Ammon's horn (tissue), 1 donor: ENCODE data around the gene ZNF75A.

ENCODE experiments used
- DNase-seq: peaks from one replicate; pipeline ENCODE4 v3.0.0-alpha.2; 2016; ENCODE audit warnings: low spot score

The ZNF75A gene

GRCh38 chr16:3289998-3290673 lies 15.2 kb upstream of the ZNF75A start:
- DNase-seq, result no peak

- DNase-seq, result no peak
These were observed 12.7 kb upstream of the ZNF75A start for GRCh38 chr16:3292604-3293003.

- DNase-seq, result no peak
These were observed 10.1 kb upstream of the ZNF75A start for GRCh38 chr16:3295209-3295608.

- peak; percentile 38 for DNase-seq
These were observed 9.5 kb upstream of the ZNF75A start for GRCh38 chr16:3295783-3296182.

GRCh38 chr16:3304370-3304769 lies 927 bp upstream of the ZNF75A start:
- no peak for DNase-seq

GRCh38 chr16:3306078-3306477 lies 781 bp downstream of the ZNF75A start:
- DNase-seq, result no peak

GRCh38 chr16:3311496-3311895 lies 6.2 kb downstream of the ZNF75A start:
- no peak for DNase-seq

- DNase-seq, result no peak
These were observed 12.2 kb downstream of the ZNF75A start for GRCh38 chr16:3317315-3317999.

- no peak for DNase-seq
These were observed 16.5 kb downstream of the ZNF75A start for GRCh38 chr16:3321816-3322215.

- DNase-seq, result no peak
These were observed 22.2 kb downstream of the ZNF75A start for GRCh38 chr16:3327514-3327913.

- DNase-seq, result no peak
These were observed 22.8 kb downstream of the ZNF75A start for GRCh38 chr16:3328104-3328503.

- no peak for DNase-seq
These were observed 23.3 kb downstream of the ZNF75A start for GRCh38 chr16:3328643-3329042.

GRCh38 chr16:3346041-3346440 lies 40.7 kb downstream of the ZNF75A start:
- DNase-seq, result no peak

- DNase-seq, result no peak
These were observed 42.3 kb downstream of the ZNF75A start for GRCh38 chr16:3347586-3347985.

- DNase-seq, result no peak
These were observed 43.4 kb downstream of the ZNF75A start for GRCh38 chr16:3348547-3349167.

GRCh38 chr16:3349175-3349574 lies 43.9 kb downstream of the ZNF75A start:
- DNase-seq, result no peak

- DNase-seq, result no peak
These were observed 50.3 kb downstream of the ZNF75A start, which contains the start of gene OR2C1 for GRCh38 chr16:3355589-3355988. TSS of gene OR2C1 (plus strand) at chr16:3355889. CDS start at chr16:3355941, 52 bp downstream.

GRCh38 chr16:3356118-3356517 lies 50.8 kb downstream of the ZNF75A start:
- DNase-seq, result no peak

- DNase-seq, result no peak
These were observed 53.6 kb downstream of the ZNF75A start for GRCh38 chr16:3358871-3359270.

GRCh38 chr16:3362931-3363330 lies 57.6 kb downstream of the ZNF75A start:
- DNase-seq, result no peak

GRCh38 chr16:3363793-3364192 lies 58.5 kb downstream of the ZNF75A start:
- DNase-seq, result no peak

GRCh38 chr16:3364774-3365427 lies 59.6 kb downstream of the ZNF75A start:
- DNase-seq, result peak; percentile 97
